Ishikawa (cell line): ENCODE results near the gene CA7.

Experiments used
- CEBPB ChIP-seq: IDR thresholded peaks from 2 replicates; pipeline ENCODE4 v1.6.1; 2012
- EP300 ChIP-seq: IDR thresholded peaks from 2 replicates; pipeline ENCODE4 v1.6.1; 2012; ENCODE audit warnings: borderline replicate concordance
- RAD21 ChIP-seq: IDR thresholded peaks from 2 replicates; pipeline ENCODE4 v1.6.1; 2012; ENCODE audit warnings: low read depth
- TAF1 ChIP-seq: IDR thresholded peaks from 2 replicates; pipeline ENCODE4 v1.6.1; 2012; ENCODE audit warnings: low read depth, mild to moderate bottlenecking
- YY1 ChIP-seq: IDR thresholded peaks from 2 replicates; pipeline ENCODE4 v1.6.1; 2012; ENCODE audit warnings: low read depth
- ZBTB7A ChIP-seq: IDR thresholded peaks from 2 replicates; pipeline ENCODE4 v1.6.1; 2012; ENCODE audit warnings: low read depth
- TF ChIP-seq, protein P1 (sequence below): IDR thresholded peaks from 2 replicates; pipeline ENCODE4 v1.6.1; 2012
- TF ChIP-seq, protein P2 (sequence below): IDR thresholded peaks from 2 replicates; pipeline ENCODE4 v1.6.1; 2012

DNA sequence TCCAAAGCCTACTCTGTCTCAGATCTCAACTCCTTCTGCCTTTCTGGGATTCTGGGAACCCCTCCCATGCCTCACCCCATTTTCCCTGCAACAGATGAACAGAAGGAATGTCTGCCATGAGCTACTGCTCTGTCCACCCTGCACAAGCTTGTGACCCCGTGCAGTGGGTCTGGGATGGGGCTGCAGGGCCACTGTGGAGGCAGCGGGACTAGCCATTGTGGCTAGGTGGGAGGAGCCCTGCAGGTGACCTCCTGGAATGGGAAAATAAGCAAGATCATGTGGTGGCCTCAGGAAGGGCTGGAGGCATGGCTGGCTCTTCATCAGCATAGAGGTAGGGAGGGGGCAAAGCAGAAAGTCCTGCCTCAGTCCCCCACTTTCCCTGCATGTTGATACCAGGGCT, 49.8 kb downstream of the CA7 start:
- TF ChIP-seq YY1 (no peak), TAF1 (no peak), EP300 (no peak), CEBPB (no peak), RAD21 (no peak), ZBTB7A (no peak)
- TF ChIP-seq, protein P1, sequence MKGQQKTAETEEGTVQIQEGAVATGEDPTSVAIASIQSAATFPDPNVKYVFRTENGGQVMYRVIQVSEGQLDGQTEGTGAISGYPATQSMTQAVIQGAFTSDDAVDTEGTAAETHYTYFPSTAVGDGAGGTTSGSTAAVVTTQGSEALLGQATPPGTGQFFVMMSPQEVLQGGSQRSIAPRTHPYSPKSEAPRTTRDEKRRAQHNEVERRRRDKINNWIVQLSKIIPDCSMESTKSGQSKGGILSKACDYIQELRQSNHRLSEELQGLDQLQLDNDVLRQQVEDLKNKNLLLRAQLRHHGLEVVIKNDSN, result no peak
- TF ChIP-seq, protein P2, sequence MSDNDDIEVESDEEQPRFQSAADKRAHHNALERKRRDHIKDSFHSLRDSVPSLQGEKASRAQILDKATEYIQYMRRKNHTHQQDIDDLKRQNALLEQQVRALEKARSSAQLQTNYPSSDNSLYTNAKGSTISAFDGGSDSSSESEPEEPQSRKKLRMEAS, result no peak
